ENCODE results near the gene PTP4A2.

PTP4A2 gene

GRCh38 chr1:31861346-31861745 lies 76.8 kb downstream of the PTP4A2 start:
- Histone ChIP-seq H3K9me3 (ENCODE audit: control insufficient read depth, low read length) (no peaks in the 10 kb centered on the region), H3K4me1 (ENCODE audit: control insufficient read depth, insufficient read depth, low read length) (no peaks in the 10 kb centered on the region), H3K27me3 (ENCODE audit: control insufficient read depth, insufficient read depth, low read length, poor library complexity, severe bottlenecking) (no peaks in the 10 kb centered on the region), H3K4me3 (ENCODE audit: insufficient read depth, low read depth, low read length) (no peak overlapping the region), H3K36me3 (ENCODE audit: control insufficient read depth, insufficient read depth, low read length) (no peaks in the 10 kb centered on the region), H3K27ac (ENCODE audit: insufficient read depth, low read depth, low read length, poor library complexity, severe bottlenecking) (no peak overlapping the region)
- 83 to 84% methylated on average over 5 of the region's 5 CpGs for WGBS, 2 experiments

GRCh38 chr1:31860581-31860980 lies 77.6 kb downstream of the PTP4A2 start:
- Histone ChIP-seq H3K4me3 (ENCODE audit: insufficient read depth, low read depth, low read length) (no peak overlapping the region), H3K27me3 (ENCODE audit: control insufficient read depth, insufficient read depth, low read length, poor library complexity, severe bottlenecking) (no peaks in the 10 kb centered on the region), H3K9me3 (ENCODE audit: control insufficient read depth, low read length) (no peaks in the 10 kb centered on the region), H3K36me3 (ENCODE audit: control insufficient read depth, insufficient read depth, low read length) (no peaks in the 10 kb centered on the region), H3K27ac (ENCODE audit: insufficient read depth, low read depth, low read length, poor library complexity, severe bottlenecking) (no peak overlapping the region), H3K4me1 (ENCODE audit: control insufficient read depth, insufficient read depth, low read length) (no peaks in the 10 kb centered on the region)
- 94 to 95% methylated on average over 7 of the region's 7 CpGs for WGBS, 2 experiments

GRCh38 chr1:31859719-31860118 lies 78.4 kb downstream of the PTP4A2 start:
- WGBS, 2 experiments, result 89 to 94% methylated on average over 2 of the region's 2 CpGs
- H3K27me3 ChIP-seq (ENCODE audit: control insufficient read depth, insufficient read depth, low read length, poor library complexity, severe bottlenecking), result no peaks in the 10 kb centered on the region
- H3K27ac ChIP-seq (ENCODE audit: insufficient read depth, low read depth, low read length, poor library complexity, severe bottlenecking), result no peak overlapping the region

GRCh38 chr1:31859044-31859443 lies 79.1 kb downstream of the PTP4A2 start:
- 79 to 94% methylated on average over 3 of the region's 3 CpGs for WGBS, 2 experiments
- Histone ChIP-seq H3K27me3 (ENCODE audit: control insufficient read depth, insufficient read depth, low read length, poor library complexity, severe bottlenecking) (no peaks in the 10 kb centered on the region), H3K27ac (ENCODE audit: insufficient read depth, low read depth, low read length, poor library complexity, severe bottlenecking) (no peak overlapping the region), H3K36me3 (ENCODE audit: control insufficient read depth, insufficient read depth, low read length) (no peaks in the 10 kb centered on the region), H3K9me3 (ENCODE audit: control insufficient read depth, low read length) (no peaks in the 10 kb centered on the region), H3K4me1 (ENCODE audit: control insufficient read depth, insufficient read depth, low read length) (no peaks in the 10 kb centered on the region), H3K4me3 (ENCODE audit: insufficient read depth, low read depth, low read length) (no peak overlapping the region)

More at GRCh38 chr1:31859719-31860118, 78.4 kb downstream of the PTP4A2 start:
- no peaks in the 10 kb centered on the region for H3K4me1 ChIP-seq (ENCODE audit: control insufficient read depth, insufficient read depth, low read length)
- H3K9me3 ChIP-seq (ENCODE audit: control insufficient read depth, low read length), result no peaks in the 10 kb centered on the region
- no peaks in the 10 kb centered on the region for H3K36me3 ChIP-seq (ENCODE audit: control insufficient read depth, insufficient read depth, low read length)
- H3K4me3 ChIP-seq (ENCODE audit: insufficient read depth, low read depth, low read length), result no peak overlapping the region

GRCh38 chr1:31857863-31858262 lies 80.3 kb downstream of the PTP4A2 start:
- Histone ChIP-seq H3K27me3 (ENCODE audit: control insufficient read depth, insufficient read depth, low read length, poor library complexity, severe bottlenecking) (no peaks in the 10 kb centered on the region), H3K36me3 (ENCODE audit: control insufficient read depth, insufficient read depth, low read length) (no peaks in the 10 kb centered on the region), H3K27ac (ENCODE audit: insufficient read depth, low read depth, low read length, poor library complexity, severe bottlenecking) (no peak overlapping the region), H3K9me3 (ENCODE audit: control insufficient read depth, low read length) (no peaks in the 10 kb centered on the region), H3K4me1 (ENCODE audit: control insufficient read depth, insufficient read depth, low read length) (no peaks in the 10 kb centered on the region), H3K4me3 (ENCODE audit: insufficient read depth, low read depth, low read length) (no peak overlapping the region)
- WGBS, 2 experiments, result 90 to 92% methylated on average over 4 to 5 of the region's 6 CpGs
